ENCODE measurements around the gene GALNT6. TPM values are rescaled to one million over a fixed set of nuclear protein-coding genes. Genes with fewer than 3 reads are reported as not detected.

The GALNT6 gene
- total RNA-seq, 1 experiment from 2014 or later = 0.10 TPM

GRCh38 chr12:51397670-51398069 lies 6.5 kb upstream of the GALNT6 start:
- Histone ChIP-seq H3K27me3 (peaks cover 24% of the 10 kb centered on the region), H3K27ac (no peak overlapping the region), H3K36me3 (no peaks in the 10 kb centered on the region), H3K4me1 (no peaks in the 10 kb centered on the region), H3K4me3 (no peak overlapping the region), H3K9me3 (replicated peaks) (no peaks in the 10 kb centered on the region)
- no peak for DNase-seq

DNA sequence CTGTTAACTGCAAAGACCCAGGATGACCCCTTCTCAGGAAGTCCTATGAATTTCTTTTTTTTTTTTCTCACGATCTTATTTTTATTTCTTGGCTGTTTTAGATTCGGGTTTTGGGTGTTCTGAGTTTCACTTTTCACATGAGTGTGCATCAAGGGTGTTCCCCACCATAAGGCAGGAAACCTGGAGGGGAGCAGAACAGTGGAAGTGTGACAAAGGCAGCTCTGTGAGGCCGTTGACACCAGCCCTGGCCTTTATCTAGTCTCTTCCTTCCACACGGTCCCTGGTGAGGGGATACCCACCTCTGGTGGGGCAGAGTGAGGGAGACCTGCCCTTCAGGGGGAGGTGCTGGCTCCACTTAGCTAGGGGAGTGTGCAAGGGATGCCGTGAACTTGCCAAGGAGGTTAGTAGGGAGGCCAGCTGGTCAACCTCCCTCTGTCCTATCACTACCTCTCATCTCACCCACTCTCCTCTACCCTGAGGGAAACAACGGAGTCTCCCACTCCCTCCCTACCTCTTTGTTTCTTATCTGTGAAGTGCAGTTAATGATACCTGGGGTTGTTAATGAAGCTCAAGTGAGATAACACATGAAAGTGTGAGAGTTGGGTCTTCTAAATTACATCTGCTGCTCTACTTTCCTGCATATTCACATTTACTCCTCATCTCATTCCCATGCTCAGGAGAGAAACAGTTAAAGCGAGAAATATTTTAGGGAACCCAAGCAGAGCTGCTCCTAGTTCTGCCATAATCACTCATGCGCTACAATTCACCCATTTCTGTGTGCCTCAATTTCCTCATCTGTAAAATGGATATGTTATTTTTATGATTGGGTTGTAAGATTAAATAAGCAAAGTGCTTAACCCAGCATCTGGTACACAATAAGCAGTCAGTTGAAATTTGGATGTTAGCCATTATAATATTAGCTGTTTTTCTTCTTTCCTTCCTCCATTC lies 4.4 kb upstream of the GALNT6 start:
- no peaks in the 10 kb centered on the region for H3K9me3 ChIP-seq (replicated peaks)
- no peaks in the 10 kb centered on the region for H3K36me3 ChIP-seq
- H3K4me1 ChIP-seq = no peaks in the 10 kb centered on the region
- no peak overlapping the region for H3K4me3 ChIP-seq
- H3K27me3 ChIP-seq = peaks cover 24% of the 10 kb centered on the region
- no peak overlapping the region for H3K27ac ChIP-seq
- DNase-seq = no peak

DNA sequence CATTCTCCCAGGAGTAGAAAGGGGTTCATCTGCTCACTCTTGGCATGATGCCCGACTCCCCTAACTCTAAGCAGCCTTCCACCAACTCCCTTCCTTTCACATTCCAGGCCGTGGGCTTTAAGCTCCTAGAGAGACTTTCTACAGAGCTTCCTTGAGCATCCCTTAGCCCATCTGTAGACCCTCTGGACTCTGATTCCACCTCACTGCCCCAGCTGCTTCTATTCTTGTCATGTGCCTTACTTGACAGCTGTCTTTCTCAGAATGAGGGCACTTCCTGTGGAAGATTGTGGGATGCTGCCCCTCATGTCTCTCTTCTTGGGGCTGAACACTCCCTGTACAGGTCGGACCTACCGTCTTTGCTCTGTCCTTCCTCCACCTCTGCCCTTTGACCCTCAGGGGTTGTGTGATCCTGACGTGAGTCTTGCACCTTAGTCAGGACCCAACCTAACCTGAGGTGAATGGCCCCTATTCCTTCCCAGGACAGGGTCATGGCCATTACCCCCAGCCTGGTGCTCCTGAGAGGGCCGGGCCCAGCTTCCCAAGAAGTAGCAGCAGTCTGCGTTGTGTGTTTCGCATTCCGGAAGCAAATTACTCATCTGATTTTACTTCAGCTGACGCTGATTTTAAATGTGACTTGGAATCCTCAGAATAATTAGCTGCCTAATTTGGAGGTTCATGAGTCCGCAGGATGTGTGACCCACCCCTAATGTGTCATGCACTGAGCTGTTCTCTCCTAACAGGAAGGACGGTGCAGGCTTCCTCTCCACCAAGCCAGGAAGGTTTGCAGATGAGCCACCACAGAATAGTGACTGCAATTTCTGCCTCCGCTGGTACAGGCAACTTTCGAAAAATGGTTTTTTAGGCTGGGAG lies 2.7 kb upstream of the GALNT6 start:
- H3K4me3 ChIP-seq = no peak overlapping the region
- peaks cover 24% of the 10 kb centered on the region for H3K27me3 ChIP-seq
- H3K9me3 ChIP-seq (replicated peaks) = no peaks in the 10 kb centered on the region
- no peaks in the 10 kb centered on the region for H3K4me1 ChIP-seq
- H3K36me3 ChIP-seq = no peaks in the 10 kb centered on the region
- DNase-seq = no peak
- no peak overlapping the region for H3K27ac ChIP-seq

- Histone ChIP-seq H3K36me3 (no peaks in the 10 kb centered on the region), H3K27ac (no peak overlapping the region), H3K9me3 (replicated peaks) (no peaks in the 10 kb centered on the region), H3K4me3 (no peak overlapping the region), H3K4me1 (no peaks in the 10 kb centered on the region), H3K27me3 (peaks cover 24% of the 10 kb centered on the region)
- no peak for DNase-seq
These were observed 1.5 kb upstream of the GALNT6 start for GRCh38 chr12:51392556-51393237.

- Histone ChIP-seq H3K36me3 (no peaks in the 10 kb centered on the region), H3K4me1 (no peaks in the 10 kb centered on the region), H3K9me3 (replicated peaks) (no peaks in the 10 kb centered on the region), H3K27me3 (peaks cover 24% of the 10 kb centered on the region; the same call in 1 of the 2 replicates), H3K27ac (no peak overlapping the region), H3K4me3 (no peak overlapping the region)
- DNase-seq = no peak
These were observed 319 bp downstream of the GALNT6 start for GRCh38 chr12:51390891-51391282.

GRCh38 chr12:51390457-51390856 lies 749 bp downstream of the GALNT6 start:
- Histone ChIP-seq H3K27me3 (peaks cover 22% of the 10 kb centered on the region; the same call in 1 of the 2 replicates), H3K4me3 (no peak overlapping the region), H3K9me3 (replicated peaks) (no peaks in the 10 kb centered on the region), H3K4me1 (no peaks in the 10 kb centered on the region), H3K36me3 (no peaks in the 10 kb centered on the region), H3K27ac (no peak overlapping the region)
- no peak for DNase-seq

DNA sequence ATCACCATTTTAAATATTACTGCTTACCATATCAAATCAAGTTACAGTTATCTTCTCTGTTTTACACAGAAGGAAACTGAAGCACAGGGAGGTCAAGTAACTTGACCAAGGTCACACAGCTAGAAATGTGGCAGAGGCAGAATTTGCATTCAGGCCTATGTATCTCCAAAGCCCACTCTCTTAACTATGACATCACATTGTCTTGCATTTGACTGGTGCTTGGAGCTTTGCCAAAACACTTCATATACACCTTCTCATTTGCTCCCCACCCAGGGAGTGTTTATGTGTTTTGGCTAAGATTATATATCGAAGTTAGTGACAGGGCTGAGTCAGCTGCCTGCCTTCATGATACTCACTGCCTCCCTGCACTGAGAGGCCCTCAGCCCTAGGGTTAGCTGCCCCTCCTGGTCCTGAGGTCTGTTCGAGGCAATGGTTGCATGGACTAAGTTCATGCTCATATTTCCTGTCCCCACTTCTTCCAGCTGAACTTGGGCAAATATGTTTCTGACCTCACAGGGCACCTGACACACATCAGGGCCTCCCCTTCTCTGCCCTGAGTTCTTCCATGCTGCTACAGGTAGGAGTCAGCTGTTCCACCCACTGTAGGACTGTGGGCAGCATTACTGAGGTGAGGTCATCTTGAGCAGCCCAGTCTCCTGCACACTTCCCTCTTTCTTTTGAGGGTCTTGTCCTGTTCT lies 1.8 kb downstream of the GALNT6 start:
- no peak overlapping the region for H3K27ac ChIP-seq
- DNase-seq = no peak
- peaks cover 25% of the 10 kb centered on the region; the same call in 1 of the 2 replicates for H3K27me3 ChIP-seq
- H3K4me1 ChIP-seq = no peaks in the 10 kb centered on the region
- H3K4me3 ChIP-seq = no peak overlapping the region
- H3K9me3 ChIP-seq (replicated peaks) = no peaks in the 10 kb centered on the region
- H3K36me3 ChIP-seq = no peaks in the 10 kb centered on the region

DNA sequence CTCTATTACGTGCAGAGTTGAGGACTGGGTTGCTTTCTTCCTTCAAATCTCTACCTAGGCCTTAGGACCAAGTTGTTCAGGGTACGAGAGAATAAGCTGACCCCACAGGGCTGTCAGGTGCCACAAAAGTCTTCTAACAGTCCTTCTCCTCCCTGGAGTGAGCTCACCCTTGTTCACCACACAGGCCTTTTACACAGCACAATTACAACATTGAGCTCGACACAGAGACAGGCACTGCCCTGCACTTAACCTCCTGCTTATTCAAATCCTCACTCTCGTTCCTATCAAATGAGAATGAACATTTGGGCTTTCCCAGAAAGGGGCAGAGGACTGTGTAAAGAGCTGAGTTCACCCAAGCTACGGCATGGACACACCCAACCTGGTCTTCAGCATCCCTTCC lies 2.4 kb downstream of the GALNT6 start:
- Histone ChIP-seq H3K4me3 (no peak overlapping the region), H3K4me1 (no peaks in the 10 kb centered on the region), H3K36me3 (no peaks in the 10 kb centered on the region), H3K27ac (no peak overlapping the region), H3K9me3 (replicated peaks) (no peaks in the 10 kb centered on the region), H3K27me3 (peaks cover 23% of the 10 kb centered on the region; the same call in 1 of the 2 replicates)
- DNase-seq = no peak

DNA sequence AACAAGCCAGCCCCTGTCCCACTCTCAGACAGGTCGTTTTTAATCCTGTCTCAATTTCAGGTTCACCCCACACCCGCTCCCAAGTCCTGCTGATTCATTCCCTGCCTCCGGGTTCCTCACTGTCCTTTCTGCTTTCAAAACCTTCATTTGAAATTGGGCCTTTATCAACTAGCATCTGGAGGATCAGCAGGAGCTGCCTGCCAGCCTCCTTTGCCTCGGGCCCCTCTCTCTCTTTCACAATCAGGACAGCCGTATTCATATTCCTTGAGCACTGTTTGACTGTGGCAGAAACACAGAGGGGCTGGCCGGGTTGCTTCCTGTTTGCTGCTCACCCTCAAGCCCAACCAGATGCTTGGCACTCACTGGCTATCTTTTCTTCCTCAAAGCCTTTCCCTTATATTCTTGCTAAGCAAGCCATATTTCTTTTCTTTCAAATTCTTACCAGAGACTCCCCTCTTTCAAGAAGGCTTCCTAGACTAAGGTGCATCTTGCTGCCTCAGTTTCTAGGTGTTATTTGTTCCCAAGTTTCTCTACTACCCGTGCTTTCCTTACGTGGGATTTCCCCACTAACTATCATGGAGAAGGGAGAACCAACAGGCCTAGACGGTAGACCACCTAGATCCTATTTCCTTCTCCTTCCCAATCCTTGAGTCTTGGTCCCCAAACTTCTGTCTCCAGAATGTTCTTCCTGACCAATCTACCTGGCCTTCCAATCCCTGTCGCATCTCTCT lies 3.0 kb downstream of the GALNT6 start:
- Histone ChIP-seq H3K4me3 (no peak overlapping the region), H3K27me3 (peaks cover 19% of the 10 kb centered on the region), H3K36me3 (no peaks in the 10 kb centered on the region), H3K27ac (no peak overlapping the region), H3K9me3 (replicated peaks) (no peaks in the 10 kb centered on the region), H3K4me1 (no peaks in the 10 kb centered on the region)
- DNase-seq = no peak

DNA sequence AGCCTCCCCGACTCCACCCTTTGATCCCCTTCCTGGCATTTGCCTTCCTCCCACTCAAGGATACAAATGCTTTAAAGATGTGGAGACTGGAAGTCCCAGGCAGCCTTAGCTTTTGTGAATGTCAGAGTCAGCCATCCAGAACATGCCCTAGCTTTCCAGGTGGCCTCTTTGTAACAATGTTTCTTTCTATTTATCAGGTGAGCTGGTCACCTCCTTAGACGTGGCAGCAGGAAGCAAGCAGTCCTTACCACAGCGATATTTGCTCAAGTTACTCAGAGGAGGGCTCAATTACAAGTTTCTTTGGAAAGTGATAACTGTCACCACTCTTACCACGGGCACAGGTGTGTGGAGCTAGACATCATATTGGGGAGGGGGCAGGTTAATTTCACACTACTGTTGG lies 4.9 kb downstream of the GALNT6 start:
- DNase-seq = no peak
- Histone ChIP-seq H3K4me1 (peaks cover 9% of the 10 kb centered on the region; the same call in 1 of the 2 replicates), H3K36me3 (no peaks in the 10 kb centered on the region)

GRCh38 chr12:51383269-51383905 lies 7.8 kb downstream of the GALNT6 start:
- Histone ChIP-seq H3K27me3 (peaks cover 22% of the 10 kb centered on the region), H3K9me3 (replicated peaks) (no peaks in the 10 kb centered on the region), H3K4me3 (no peak overlapping the region), H3K36me3 (no peaks in the 10 kb centered on the region), H3K4me1 (peaks cover 11% of the 10 kb centered on the region; the same call in 1 of the 2 replicates), H3K27ac (no peak overlapping the region)
- no peak for DNase-seq

More for the DNA sequence above, 4.9 kb downstream of the GALNT6 start:
- H3K27me3 ChIP-seq = peaks cover 20% of the 10 kb centered on the region
- no peak overlapping the region for H3K4me3 ChIP-seq
- H3K27ac ChIP-seq = no peak overlapping the region
- no peaks in the 10 kb centered on the region for H3K9me3 ChIP-seq (replicated peaks)

GRCh38 chr12:51382173-51382572 lies 9.0 kb downstream of the GALNT6 start:
- Histone ChIP-seq H3K9me3 (replicated peaks) (no peaks in the 10 kb centered on the region), H3K4me1 (peaks cover 11% of the 10 kb centered on the region; the same call in 1 of the 2 replicates), H3K27me3 (peaks cover 22% of the 10 kb centered on the region), H3K36me3 (no peaks in the 10 kb centered on the region), H3K4me3 (no peak overlapping the region), H3K27ac (no peak overlapping the region)
- no peak for DNase-seq

Data from SJCRH30 (cell line).